Smooth muscle cell of the brain vasculature (primary cell): ENCODE results near the gene CHD9NB.
"Not testable (repeated sequence)": the region's sequence is repeated elsewhere in the genome, so short reads cannot be mapped to it uniquely, and the experiment has no call there.

Source experiments
- DNase-seq: peaks from one replicate; pipeline ENCODE4 v3.0.0-alpha.2; 2012; ENCODE audit warnings: low read depth, low spot score

CHD9NB gene

DNA sequence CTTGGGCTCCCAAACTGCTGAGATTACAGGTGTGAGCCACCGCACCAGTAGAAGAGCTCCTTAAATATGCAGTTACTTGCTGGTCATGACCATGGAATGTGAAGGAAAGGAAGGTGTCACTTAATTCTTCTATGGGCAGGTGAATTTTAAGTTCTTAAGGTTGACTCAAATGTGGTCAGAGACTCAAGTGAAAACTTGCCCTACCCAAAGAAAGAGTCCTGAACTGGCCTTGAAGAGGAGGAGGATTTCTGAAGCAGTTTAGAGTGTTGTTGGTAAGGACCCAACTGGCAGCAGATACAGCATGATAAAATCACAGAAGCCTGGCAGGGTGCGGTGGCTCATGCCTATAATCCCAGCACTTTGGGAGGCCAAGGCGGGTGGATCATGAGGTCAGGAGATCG lies 31.4 kb upstream of the CHD9NB start:
- DNase-seq = no peak

DNA sequence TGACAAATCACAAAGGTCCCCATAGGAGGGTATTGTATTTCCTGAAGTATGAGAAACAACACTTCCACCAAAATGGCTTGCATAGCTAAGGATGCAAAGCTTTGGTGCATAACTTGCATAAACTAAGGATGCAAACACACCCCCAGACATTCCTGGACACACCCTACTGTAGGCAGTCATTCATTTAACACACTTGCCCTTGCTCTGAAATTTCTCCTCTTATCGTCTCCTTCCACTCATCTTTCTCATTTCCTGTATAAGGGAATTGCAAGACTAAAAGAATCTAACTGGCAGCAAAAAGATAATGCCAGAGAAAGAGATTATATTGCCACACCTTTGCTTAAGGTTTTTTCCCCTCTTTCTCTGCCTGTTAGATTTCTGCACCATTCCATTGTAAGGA lies 30.4 kb upstream of the CHD9NB start:
- DNase-seq = no peak

DNA sequence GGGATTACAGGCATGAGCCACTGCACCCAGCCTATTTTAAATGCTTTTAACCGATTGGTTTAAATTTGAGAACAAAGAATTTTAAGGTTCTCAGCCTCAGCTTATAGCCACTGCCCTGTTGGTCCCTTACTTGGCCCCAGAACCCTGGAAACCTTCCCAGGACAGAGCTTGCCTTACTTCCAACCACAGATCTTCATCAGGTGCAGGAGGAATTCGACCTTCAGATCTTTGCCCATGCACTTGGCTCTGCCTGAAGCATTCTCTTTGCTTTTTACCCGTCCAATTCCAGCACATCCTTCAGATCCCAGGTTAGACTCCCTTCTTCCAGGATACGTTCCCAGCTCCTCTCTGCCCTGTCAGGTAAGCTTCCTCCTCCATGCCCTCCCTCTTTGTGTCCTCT lies 29.8 kb upstream of the CHD9NB start:
- DNase-seq = no peak

DNA sequence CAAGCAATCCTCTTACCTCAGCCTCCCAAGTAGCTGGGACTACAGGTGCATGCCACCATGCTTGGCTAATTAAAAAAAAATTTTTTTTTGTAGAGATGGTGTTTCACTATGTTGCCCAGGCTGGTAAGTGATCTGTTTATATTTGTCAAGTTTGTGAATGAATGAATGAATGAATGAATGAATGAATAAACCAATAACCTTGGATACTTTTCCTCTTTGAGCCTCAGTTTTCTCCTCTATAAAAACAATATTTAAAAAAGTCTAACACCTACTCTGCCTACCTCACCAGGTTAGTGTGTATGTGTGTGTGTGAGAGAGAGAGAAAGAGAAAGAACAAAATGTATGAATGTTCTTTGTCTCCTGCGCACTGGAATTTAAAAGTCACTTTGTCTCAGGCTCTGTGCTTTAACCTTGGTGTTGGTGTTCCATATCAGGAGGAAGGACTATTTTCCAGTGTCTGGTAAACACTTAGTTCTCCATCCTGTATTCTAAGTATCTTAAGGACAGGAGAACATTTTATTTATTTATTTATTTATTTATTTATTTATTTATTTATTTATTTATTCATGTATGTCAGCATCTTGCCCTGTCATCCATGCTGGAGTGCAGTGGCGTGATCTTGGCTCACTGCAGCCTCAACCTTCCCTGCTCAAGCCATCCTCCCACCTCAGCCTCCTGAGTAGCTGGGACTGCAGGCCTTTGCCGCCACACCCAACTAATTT lies 29.1 kb upstream of the CHD9NB start:
- DNase-seq = no peak

DNA sequence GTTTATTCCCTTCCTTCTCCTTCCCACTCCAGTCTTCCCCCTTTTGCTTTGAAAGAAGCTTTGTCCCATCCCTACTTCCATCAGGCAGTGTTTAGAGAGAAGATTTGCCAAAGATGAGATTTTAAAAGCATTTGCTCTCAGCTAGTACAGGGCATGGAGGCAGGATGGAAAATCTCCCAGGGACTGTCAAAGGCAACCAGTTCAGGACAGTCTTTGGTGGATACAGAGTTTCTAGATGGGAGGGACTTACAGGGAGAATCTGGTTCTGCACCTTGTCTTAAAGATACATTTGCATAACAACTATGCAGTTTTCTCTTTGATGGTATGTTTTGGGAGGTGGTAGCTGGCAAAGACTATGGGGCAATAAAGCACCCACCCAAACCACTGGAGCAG lies 28.3 kb upstream of the CHD9NB start:
- no peak for DNase-seq

DNA sequence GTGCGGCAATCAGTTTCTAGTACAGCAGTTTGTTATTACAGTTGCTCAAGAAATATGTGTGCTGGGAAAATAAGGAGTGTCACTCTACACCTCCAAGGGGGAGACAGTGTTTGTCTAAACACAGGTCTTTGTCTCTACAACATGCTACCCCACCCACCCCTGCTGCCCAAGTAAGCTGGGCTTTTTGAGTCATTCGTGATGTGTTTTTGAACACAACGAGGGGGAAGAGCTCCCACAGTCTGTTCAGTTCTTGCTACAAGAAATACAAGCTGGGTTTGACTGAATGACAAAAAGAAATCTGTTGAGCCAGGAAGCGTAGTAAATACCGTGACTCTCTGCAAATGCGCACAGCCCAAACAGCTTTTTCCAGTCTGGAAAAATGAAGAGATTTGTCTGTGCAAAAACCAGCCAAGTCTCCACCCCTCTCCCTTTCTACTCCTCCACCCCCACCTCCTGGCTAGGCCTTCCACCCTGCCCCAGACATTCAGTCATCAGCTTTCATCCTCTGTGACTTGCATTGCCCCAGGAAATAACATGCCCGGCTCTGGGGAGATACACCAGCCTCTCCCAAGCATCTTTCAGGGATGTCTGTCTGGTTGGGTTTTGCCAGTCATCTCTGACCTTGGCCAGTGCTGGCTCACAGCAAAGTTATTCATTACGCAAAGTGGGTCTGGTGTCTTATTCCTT lies 27.8 kb upstream of the CHD9NB start:
- no peak for DNase-seq

DNA sequence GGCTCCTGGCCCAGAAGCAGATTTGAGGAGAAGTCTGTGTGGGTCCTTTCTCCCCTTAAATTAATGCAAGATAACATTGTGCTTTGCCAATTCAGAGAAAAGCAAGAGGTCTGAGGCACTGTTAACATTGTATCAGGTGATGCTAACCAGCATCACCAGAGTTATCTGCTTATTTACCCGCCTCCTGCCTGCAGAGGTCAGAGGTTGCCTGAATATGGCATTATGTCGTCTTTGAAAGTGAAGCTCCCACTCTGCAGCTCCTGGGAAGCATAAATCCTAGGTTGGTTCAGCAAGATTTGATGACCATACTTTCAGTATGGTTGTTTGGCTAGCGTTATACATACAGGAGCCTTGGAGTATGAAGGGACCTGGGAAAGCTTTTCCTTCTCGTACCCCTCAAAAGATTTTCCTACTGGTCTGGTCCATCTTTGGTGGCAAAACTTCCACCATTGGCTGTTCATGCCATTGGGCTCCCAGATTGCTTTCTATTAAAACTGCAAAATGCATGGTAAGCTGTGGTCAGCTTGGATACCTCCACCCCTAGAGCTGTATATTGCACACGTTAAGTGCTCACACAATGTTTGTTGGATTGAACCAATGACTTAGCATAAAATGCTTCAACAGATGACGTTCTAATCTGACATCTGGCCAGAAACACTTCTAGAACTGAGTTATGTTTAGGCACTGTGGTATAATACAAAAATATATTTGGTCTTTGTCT lies 26.2 kb upstream of the CHD9NB start:
- DNase-seq = no peak

DNA sequence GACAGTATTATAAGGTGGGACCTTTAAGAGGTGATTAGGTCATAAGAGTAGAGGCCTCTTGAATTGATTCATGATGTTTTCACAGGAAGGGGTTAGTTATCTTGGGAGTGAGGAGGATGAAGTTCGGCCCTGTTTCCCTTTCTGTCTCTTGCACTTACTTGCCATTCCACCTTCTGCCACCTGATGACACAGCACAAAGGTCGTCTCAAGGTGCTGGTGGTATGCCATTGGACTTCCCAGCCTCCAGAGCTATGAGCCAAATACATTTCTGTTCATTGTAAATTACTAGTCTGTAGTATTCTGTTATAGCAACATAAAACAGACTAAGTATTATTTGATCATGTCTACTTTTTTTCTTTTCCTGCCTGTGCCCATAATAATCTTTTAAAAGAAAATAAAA lies 25.6 kb upstream of the CHD9NB start:
- DNase-seq = no peak

DNA sequence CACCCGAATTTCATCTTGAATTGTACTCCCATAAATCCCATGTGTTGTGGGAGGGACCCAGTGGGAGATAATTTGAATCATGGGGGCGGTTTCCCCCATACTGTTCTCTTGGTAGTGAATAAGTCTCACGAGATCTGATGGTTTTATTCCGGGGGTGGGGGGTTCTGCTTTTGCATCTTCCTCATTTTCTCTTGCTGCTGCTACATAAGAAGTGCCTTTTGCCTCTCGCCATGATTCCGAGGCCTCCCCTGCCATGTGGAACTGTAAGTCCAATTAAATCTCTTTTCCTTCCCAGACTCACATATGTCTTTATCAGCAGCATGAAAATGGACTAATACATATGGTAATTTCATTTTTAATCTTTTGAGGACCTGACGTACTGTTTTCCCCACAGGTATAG lies 22.8 kb upstream of the CHD9NB start:
- DNase-seq = not testable (repeated sequence)

DNA sequence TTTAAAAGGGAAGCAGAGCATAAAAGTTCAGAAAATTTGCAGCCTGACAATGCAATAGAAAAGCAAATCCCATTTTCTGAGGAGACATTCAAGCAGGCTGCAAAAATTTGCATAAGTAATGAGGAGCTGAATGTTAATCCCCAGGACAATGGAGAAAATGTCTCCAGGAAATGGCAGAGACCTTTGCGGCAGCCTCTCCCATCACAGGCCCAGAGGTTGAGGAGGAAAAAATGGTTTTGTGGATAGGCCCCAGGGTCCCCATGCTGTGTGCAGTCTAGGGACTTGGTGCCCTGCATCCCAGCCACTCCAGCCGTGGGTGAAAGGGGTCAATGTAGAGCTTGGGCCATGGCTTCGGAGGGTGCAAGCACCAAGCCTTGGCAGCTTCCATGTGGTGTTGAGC lies 21.6 kb upstream of the CHD9NB start:
- not testable (repeated sequence) for DNase-seq

DNA sequence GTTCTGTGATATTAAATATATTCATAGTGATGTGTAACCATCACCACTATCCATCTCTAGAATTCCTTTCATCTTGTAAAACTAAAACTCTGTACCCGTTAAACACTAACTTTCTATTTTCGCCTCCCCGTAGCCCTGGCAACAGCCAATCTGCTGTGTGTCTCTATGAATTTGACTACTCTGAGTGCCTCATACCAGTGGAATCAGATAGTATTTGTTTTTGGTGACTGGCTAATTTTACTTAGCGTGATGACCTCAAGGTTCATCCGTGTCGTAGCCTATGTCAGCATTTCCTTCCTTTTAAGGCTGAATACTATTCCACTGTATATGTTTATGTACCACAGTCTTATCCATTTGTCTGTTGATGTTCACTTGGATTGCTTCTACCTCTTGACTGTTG lies 20.3 kb upstream of the CHD9NB start:
- DNase-seq = no peak

DNA sequence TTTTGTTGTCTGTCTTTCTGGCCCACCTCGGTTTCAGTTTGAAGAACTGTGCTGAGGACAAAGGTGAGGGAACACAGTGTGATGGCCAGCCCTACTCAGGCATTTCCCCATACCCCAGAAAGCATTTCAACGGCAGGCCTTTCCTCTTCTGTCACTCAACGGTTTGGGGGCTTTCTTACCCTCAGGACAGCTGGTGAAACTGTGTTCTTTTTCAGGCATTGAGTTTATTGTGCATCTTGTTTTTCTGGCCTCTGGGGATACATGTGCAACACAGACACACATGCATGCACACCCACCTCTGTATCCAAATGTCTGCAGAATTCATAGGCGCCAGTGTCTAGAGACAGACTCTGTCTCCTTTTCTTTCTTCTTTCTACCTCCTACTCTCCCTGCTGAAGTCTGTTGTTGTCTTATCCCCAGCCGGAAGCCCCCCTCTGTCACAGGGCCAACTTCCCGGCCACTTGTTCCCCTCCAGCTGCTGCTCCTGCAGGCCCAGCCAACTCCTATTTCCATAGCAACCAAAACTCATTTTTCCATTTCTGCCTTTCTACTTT lies 19.1 kb upstream of the CHD9NB start:
- no peak for DNase-seq

DNA sequence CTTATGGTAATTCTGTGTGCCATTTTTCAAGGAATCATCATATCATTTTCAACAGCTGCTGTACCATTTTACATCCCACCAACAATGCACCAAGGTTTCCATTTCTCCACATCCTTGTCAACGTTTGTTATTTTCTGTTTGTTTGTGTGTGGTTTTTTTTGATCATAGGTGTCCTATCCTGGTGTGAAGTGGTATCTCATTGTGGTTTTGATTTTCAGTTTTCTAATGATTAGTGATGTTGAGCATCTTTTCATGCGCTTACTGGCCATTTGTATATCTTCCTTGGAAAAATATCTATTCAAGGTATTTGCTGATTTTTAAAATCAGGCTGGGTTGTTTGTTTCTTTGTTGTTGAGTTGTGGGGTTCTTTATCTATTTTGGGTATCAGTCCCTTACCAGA lies 17.1 kb upstream of the CHD9NB start:
- no peak for DNase-seq

DNA sequence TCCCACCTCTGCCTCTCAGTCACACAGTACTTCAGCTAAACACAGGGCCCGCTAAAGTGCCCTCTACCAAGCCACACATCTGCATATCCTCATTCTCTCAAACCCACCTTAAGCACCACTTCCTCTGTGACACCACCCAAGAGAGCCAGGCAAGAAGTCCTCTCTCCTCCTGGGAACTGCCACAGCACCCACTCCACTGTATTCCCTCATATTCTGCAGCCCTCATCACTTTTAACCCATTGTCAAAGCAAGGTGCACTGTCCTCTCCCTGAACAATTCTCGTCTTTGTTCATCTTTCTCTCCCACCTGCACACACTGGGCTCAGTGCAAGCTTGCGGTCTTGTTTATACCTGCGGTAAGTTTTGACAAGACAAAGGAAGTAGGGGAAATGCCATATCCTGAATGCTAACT lies 15.7 kb upstream of the CHD9NB start:
- no peak for DNase-seq

DNA sequence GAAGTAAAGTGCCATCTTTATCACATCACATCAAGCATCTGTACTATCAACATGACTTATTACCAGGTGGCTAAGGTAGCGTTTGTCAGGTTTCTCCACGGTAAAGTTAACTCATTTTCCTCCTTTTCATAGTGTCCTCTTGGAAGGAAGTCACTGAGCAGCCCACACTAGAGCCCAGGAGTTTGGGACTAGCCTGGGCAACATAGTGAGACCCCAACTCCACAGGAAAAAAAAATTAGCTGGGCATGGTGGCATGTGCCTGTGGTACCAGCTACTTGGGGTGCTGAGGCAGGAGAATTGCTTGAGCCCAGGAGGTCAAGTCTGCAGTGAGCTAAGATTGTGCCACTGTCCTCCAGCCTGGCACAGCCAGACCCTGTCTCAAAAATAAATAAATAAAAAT lies 15.0 kb upstream of the CHD9NB start:
- DNase-seq = no peak

DNA sequence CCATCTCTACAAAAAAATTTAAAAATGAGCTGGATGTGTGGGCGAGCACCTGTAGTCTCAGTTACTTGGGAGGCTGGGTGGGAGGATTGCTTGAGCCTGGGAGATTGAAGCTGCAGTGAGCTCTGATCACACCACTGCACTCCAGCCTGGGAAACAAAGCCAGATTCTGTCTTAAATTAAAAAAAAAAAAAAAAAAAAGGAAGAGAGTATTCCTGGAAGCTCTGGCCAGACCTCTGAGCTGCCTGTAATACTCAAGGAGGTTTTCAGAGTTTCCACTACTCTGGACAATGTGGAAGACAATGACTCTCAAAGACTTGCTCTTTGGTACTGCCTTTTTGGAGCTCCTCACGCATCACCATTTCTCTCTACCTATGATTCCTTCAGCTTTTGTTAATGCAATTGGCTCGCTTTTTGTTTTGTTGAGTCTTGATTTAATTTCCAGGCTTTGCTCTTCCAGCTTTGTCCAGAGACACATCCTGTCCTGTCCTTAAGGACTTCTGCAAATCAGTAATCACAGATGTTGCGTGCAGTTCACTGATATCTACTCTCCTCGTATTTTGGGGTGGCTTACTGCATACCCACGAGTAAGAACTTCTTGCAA lies 12.9 kb upstream of the CHD9NB start:
- DNase-seq = no peak

DNA sequence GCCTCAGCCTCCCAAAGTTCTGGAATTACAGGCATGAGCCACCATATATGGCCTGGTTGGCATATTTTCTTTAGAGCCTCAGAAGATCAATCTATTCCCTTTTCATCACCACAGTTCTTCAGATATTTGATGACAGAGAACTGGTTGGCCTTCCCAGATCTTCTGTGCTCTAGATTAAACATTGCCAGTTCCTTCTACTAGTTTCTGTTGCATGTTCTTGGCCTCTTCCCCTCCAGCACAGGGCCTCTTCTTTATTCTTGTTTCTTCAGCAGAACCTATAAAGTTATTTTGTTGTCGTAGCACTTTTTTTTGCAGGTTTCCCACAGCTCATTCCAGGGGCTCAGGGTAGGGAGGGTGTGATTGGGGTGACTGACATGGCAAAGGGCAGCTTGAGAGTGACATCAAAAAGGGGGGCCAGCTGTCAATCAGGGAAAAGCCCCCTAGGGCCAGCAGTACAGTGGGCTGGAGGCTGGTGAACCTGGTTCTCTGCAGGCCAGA lies 11.4 kb upstream of the CHD9NB start:
- no peak for DNase-seq

DNA sequence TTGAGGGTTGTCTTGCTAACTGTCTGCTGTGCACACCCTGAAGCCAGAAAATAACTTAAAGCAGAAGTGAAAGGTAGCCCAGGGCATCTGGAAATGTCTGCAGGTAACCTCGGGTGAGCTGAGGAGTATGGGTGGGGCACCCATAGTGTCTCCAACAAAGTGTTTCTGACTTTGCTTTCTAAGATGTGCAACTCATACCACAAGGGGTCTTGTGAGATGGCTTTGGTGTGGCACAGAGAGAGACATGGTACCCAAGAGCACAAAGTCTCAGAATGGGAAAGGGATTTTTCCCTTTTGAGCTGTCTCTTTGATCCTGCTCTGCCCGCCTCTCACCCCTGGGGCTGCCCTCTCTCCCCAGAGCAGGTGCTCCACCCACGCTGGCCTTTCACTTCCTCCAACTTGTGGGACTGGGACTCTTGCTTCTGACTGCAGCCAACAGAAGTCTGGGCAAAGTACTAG lies 9.0 kb upstream of the CHD9NB start:
- no peak for DNase-seq

DNA sequence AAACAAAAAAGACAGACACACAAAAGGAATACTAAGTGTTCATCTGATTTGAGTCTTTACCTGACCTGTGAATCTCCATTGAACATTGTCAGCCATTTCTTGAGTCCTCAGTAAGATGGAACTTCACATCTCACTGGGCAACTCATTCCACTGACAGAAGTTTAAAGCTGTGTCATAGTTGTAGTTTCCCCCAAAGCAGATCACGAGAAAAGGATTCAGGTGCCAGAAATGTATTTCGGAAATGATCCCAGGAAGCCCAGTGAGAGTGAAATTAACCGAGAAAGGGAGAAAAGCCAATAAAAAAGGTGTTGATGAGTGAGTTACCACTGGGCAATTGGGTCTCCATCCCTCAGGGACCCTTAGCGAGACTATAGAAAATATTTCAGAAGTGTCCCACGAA lies 8.6 kb upstream of the CHD9NB start:
- DNase-seq = no peak

DNA sequence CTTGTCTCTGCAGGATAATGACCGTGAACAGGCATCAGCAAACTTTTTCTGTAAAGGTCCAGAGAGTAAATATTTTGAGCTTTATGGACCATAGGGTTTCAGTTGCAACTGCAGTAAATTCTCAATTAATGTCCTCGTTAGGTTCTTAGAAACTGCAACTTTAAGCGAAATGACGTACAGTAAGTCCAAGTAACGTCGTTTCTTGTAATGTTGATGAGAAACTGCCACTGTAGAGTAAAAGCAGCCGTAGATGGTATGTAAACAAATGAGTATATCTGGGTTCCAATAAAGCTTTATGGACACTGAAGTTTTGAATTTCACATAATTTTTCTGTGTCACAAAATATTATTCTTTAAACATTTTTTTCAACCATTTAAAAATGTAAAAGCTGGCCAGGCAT lies 7.0 kb upstream of the CHD9NB start:
- no peak for DNase-seq

DNA sequence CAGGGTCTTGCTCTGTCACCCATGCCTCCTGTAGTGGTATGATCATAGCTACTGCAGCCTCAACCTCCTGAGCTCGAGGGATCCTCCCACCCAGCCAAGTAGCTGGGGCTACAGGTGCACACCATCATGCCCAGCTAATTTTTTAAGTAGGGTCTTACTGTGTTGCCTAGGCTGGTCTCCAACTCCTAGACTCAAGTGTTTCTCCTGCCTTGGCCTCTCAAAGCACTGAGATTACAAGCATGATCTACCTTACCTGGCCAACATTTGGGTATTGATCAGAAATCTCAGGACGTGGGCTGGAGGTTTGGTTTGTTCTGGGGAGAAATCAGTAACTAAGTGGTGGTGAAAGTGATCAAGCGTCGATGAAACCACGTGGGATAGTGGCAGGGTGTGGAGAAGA lies 6.2 kb upstream of the CHD9NB start:
- DNase-seq = no peak

DNA sequence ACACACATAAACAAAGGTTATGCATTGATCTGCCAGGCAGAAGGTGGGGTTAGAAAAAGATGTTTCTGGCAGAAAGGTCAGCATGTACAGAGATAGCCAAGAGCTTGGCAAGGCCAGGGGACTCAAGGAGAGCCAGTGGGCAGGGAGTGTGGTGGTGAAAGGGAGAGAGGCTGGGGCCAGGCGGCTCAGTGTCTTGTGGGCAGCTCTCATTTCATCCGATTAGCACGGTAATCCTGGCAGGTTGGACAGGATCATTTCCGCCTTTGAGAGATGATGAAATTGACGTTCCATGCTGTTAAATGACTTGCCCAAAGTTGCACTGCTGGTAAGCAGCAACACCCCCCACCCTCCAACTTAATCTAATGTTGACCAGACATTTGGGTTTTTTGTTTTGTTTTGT lies 5.7 kb upstream of the CHD9NB start:
- DNase-seq = no peak
